Stimulated activated CD4-positive, alpha-beta T cell treated with anti-CD3 and anti-CD28 coated beads, Interleukin-15, amount 100 ng/mL, for 24 hours (primary cell): ENCODE measurements around the gene LGI2.

Experiments
- DNase-seq: peaks from one replicate; pipeline ENCODE4 v3.0.0-alpha.2; 2020

Gene LGI2

GRCh38 chr4:24956091-24956490 lies 74.7 kb downstream of the LGI2 start:
- DNase-seq: no peak

GRCh38 chr4:24952667-24953066 lies 78.1 kb downstream of the LGI2 start:
- DNase-seq: no peak

- DNase-seq: no peak
Observed at GRCh38 chr4:24949970-24950369, 80.8 kb downstream of the LGI2 start.
